Lung (tissue), 12 donors: ENCODE data around the gene CYP3A7. TPM values are rescaled to one million over a fixed set of nuclear protein-coding genes. Genes with fewer than 3 reads are reported as not detected.

Source experiments
- ATAC-seq: fragments of 200-7000 bp; cut with Tn5 transposase; one replicate; pipeline ENCODE4 v1.9.1; 2020; ENCODE audit warnings: moderate number of reproducible peaks; ENCODE audit not compliant: insufficient read depth, low FRiP score
- DNase-seq, 3 donors: peaks; one replicate each; pipeline ENCODE4 v3.0.0-alpha.2; 2013 to 2017
- H3K27ac ChIP-seq, 2 donors: one replicate each; pipeline ENCODE4 v1.5.1; 2013; ENCODE audit warnings: mild to moderate bottlenecking in 2 of 2, moderate library complexity in 2 of 2, control low read depth in 1 of 2, inconsistent platforms in 1 of 2, low read depth in 1 of 2, low read length in 1 of 2
- H3K27me3 ChIP-seq, 3 donors: one replicate each; pipeline ENCODE4 v1.5.1; 2013; ENCODE audit warnings: low read length in 2 of 3; ENCODE audit not compliant: control insufficient read depth in 3 of 3, insufficient read depth in 3 of 3
- H3K36me3 ChIP-seq, 4 donors: one replicate each; pipeline ENCODE4 v1.5.1; 2013; ENCODE audit warnings: low read length in 4 of 4, mild to moderate bottlenecking in 1 of 4, moderate library complexity in 1 of 4; ENCODE audit not compliant: control insufficient read depth in 4 of 4, insufficient read depth in 4 of 4
- H3K4me1 ChIP-seq, 5 donors: one replicate each; pipeline ENCODE4 v1.5.1; 2013; ENCODE audit warnings: low read length in 5 of 5, mild to moderate bottlenecking in 2 of 5, moderate library complexity in 1 of 5; ENCODE audit not compliant: control insufficient read depth in 5 of 5, insufficient read depth in 5 of 5
- H3K4me3 ChIP-seq: one replicate; pipeline ENCODE4 v1.5.1; 2013; ENCODE audit warnings: mild to moderate bottlenecking, control low read depth, moderate library complexity
- H3K9ac ChIP-seq, 2 donors: one replicate each; pipeline ENCODE4 v1.5.1; 2013; ENCODE audit warnings: low read length in 2 of 2, control low read depth in 1 of 2; ENCODE audit not compliant: insufficient read depth in 1 of 2
- H3K9me3 ChIP-seq, 4 donors: one replicate each; pipeline ENCODE4 v1.5.1; 2013; ENCODE audit warnings: low read length in 3 of 4, mild to moderate bottlenecking in 1 of 4, moderate library complexity in 1 of 4; ENCODE audit not compliant: control insufficient read depth in 4 of 4, insufficient read depth in 3 of 4
- CTCF ChIP-seq: IDR thresholded peaks from 2 replicates; pipeline ENCODE4 v1.5.1; 2012; ENCODE audit warnings: mild to moderate bottlenecking; ENCODE audit errors: control extremely low read depth, extremely low read depth
- WGBS, 2 donors: extraction: QIAGEN DNeasy Blood & Tissue Kit; methylation state at CpG; one replicate each; pipeline ENCODE4 v1.1.7; 2013; 5-methylcytosine and 5-hydroxymethylcytosine counted together
- polyA plus RNA-seq, 2 donors: library from polyadenylated mRNA; stranded (reverse); fragments of 200-250 nt; gene quantifications; one replicate each; pipeline ENCODE4 v1.2.1, GENCODE V29; 2013
- total RNA-seq, 2 donors: library from RNA; depleted of rRNA in 1 of 2; stranded (reverse); fragments of >200 nt in 1 of 2; gene quantifications; one replicate each; pipeline ENCODE4 v1.2.1, GENCODE V29; 2014 to 2021
- donor health status: control.
- donor health status: control.
- donor health status: Bipolar disorder and iron deficiency.
- donor health status: healthy.
- donor health status: DM: yes; HTN: yes; CAD: no.

CYP3A7 gene
- total and polyA plus RNA-seq, 4 donors: 0.19 to 0.71 (median 0.44) TPM

- Histone ChIP-seq H3K4me1 (peaks cover 0 to 23% (median 3%) of the 10 kb centered on the region in 5 donors), H3K27ac (no peak overlapping the region), H3K27me3 (no peaks in the 10 kb centered on the region), H3K9ac (no peak overlapping the region), H3K4me3 (no peak overlapping the region), H3K9me3 (peaks cover 0 to 4% (median 3%) of the 10 kb centered on the region in 4 donors), H3K36me3 (peaks cover 0 to 19% (median 3%) of the 10 kb centered on the region in 4 donors)
- ATAC-seq: no peak
- WGBS, 2 donors: 92 to 94% methylated on average over 2 of the region's 2 CpGs
- DNase-seq: no peak
- no peak for TF ChIP-seq CTCF
Measured at GRCh38 chr7:99677648-99678045, 57.3 kb downstream of the CYP3A7 start.

GRCh38 chr7:99677013-99677647, 57.9 kb downstream of the CYP3A7 start:
- WGBS, 2 donors: 85 to 88% methylated on average over 4 of the region's 4 CpGs
- H3K36me3 ChIP-seq: peaks cover 0 to 23% (median 3%) of the 10 kb centered on the region in 4 donors
- peaks cover 0 to 4% (median 1%) of the 10 kb centered on the region in 4 donors for H3K9me3 ChIP-seq
- TF ChIP-seq CTCF: no peak
- no peak for DNase-seq
- H3K27ac ChIP-seq: no peak overlapping the region
- no peaks in the 10 kb centered on the region for H3K27me3 ChIP-seq
- ATAC-seq: no peak
- H3K4me1 ChIP-seq: peaks cover 0 to 23% (median 3%) of the 10 kb centered on the region in 5 donors
- no peak overlapping the region for H3K4me3 ChIP-seq
- no peak overlapping the region for H3K9ac ChIP-seq

GRCh38 chr7:99674995-99675742, 59.8 kb downstream of the CYP3A7 start:
- TF ChIP-seq CTCF: no peak
- Histone ChIP-seq H3K27ac (no peak overlapping the region), H3K9me3 (no peaks in the 10 kb centered on the region), H3K4me3 (no peak overlapping the region), H3K4me1 (peaks cover 0 to 22% (median 3%) of the 10 kb centered on the region in 5 donors), H3K27me3 (no peaks in the 10 kb centered on the region), H3K9ac (no peak overlapping the region), H3K36me3 (peaks cover 0 to 27% (median 3%) of the 10 kb centered on the region in 4 donors)
- no peak for DNase-seq
- WGBS, 2 donors: 72 to 80% methylated on average over 2 of the region's 2 CpGs
- ATAC-seq: no peak
